Measurements from ENCODE around the gene VPS26C.
"Not testable (repeated sequence)": the region's sequence is repeated elsewhere in the genome, so short reads cannot be mapped to it uniquely, and the experiment has no call there.

The VPS26C gene

DNA sequence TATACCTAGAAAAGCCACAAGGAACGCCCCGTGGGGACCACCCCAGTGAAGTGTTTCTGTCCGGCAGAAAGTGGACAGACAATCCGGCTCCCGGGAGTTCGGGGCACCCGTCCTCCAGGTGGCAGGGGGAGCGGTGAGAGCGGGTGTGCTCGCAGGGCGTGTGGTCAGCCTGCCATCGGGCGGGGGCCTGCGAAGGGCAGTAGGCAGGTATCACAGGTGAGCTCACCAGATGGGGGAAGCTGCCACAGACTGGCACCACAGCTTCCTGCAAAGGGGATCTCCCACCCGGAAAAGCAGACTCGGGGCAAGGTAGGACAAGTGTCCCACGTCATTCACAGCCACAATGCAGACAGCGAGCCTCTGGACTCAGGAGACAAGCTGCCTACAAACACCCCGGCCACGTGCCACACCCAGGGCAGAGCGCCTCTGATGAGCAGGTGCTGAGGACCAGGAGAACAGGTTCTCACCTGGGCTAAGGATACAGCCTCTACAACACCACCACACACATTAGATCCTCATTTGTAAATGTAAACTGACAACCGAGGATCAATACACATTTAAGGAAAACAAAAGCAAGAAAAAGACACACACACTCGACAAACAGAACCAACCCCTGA lies 36.4 kb downstream of the VPS26C start:
- no peak for DNase-seq (ENCODE audit: low read depth in 2 of 2)

DNA sequence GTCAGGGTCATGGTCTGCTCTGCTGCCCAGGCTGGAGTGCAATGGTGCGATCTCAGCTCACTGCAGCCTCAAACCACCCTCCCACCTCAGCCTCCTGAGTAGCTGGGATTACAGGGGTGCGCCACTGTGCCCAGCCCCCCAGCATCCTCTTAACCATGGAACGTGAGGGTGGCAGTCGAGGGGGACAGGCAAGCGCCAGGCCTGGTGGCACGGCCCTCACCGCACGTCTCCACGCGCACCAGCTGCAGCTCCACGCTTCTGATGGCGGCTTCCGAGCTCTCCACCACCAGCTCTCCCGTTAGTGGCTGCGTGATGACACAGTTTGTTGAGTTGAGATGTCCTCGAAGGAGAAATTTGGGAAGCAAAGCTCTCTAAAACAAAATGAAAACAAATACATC lies 39.1 kb downstream of the VPS26C start:
- DNase-seq (ENCODE audit: low read depth in 2 of 2): no peak

DNA sequence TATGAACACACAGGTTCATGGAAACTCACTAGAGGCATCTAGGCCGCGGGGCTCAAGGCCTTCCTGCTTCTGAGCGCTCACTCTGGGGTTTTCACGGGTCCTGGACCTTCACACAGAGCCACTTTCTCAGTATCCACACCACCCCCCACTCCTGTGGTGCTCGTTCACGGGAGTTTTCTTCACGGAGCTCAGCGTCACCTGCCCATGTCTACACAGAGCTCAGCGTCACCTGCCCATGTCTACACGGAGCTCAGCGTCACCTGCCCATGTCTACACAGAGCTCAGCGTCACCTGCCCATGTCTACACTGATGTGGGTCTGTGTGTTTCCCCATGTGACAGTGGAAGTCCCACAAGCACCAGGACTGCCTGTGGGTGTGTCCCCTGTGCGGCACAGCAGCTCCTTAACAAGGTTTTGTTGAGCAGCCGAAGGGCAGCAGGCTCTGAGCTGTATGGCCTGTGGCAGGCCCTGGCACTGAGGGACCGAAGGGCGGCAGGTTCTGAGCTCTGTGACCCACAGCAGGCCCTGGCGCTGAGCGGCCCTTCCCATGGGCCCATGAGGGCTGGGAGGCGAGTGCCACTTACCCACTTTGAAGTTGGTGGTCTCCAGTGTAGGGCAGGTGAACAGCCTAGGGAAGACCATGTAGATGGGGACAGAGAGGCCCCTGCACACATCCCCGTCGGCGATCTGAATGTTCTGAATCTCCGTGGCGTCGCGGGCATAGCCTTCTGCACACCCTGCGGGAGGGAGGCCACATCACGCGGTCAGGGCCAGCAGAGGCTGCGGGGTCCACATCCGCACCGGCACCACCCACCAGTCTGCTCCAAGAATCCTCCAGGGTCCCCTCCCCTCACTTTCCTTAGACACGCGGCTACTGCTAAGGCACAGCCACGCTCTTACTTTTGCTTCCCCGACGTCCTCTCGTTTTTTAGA lies 39.8 kb downstream of the VPS26C start:
- DNase-seq (ENCODE audit: low read depth in 2 of 2): no peak

- no peak for DNase-seq (ENCODE audit: low read depth in 2 of 2)
Observed at GRCh38 chr21:37226041-37226920, 40.9 kb downstream of the VPS26C start.

GRCh38 chr21:37224861-37225839 lies 42.0 kb downstream of the VPS26C start:
- DNase-seq (ENCODE audit: low read depth in 2 of 2): peak; percentile 15 to 19

GRCh38 chr21:37223804-37224345 lies 43.3 kb downstream of the VPS26C start:
- no peak for DNase-seq (ENCODE audit: low read depth in 2 of 2)

- DNase-seq (ENCODE audit: low read depth in 2 of 2): not testable (repeated sequence)
Observed at GRCh38 chr21:37222248-37222647, 44.9 kb downstream of the VPS26C start.

DNA sequence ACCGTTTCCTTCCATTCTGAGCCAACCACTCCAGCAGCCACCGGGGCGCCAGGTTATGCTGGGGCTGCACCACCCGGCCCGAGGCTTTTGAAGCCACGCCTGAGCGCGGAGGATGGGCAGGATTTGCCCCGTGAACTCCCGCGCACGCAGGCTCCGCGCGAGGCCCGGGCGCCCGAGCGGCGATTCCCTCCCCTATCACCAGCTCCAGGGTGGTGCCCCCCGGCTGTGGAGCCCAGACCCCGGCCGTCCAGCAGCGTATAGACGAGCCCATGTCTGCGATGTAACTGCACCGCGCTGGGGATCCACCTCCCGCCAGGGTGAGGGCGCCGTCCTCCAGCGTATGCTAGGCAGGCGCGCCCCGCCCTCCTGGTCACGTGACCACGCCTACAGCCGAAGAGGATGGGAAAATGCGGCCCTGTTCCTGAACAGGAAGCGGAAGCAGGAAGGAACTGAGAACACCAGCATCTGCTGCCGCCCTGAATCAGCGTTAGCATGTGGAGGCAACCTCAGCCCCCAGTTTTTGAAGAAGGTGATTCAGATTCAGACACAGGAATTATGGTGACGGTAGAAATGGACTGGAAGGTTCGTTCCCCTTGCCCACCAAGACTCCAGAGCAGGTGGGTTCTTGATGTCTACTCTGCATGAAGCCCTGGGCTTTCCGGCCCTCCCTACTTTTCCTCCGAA lies 46.0 kb downstream of the VPS26C start:
- DNase-seq (ENCODE audit: low read depth in 2 of 2): peak; percentile 94 to 97

- DNase-seq (ENCODE audit: low read depth in 2 of 2): peak; percentile 8 to 22
Observed at GRCh38 chr21:37220433-37220980, 46.6 kb downstream of the VPS26C start.

- DNase-seq (ENCODE audit: low read depth in 2 of 2): no peak
Observed at GRCh38 chr21:37219761-37220432, 47.2 kb downstream of the VPS26C start.

GRCh38 chr21:37214952-37215351 lies 52.2 kb downstream of the VPS26C start:
- DNase-seq (ENCODE audit: low read depth in 2 of 2): no peak

DNA sequence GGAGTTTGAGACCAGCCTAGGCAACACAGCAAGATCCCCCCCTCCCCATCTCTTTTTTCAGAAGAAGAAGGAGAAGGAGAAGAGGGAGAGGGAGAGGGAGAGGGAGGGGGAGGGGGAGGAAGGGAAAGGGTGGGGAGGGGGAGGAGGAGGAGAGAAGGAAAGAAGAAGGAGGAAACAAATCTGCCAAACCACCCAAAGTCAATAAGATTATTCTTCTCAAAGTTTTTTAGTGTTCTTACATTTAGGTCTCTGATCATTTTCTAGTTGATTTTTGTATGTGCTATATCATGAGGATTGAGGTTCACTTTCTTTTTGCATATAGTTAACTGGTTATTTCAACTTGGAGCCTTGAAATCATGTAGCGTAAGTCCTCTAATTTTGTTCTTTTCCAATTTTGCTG lies 56.3 kb downstream of the VPS26C start:
- DNase-seq (ENCODE audit: low read depth in 2 of 2): no peak

GRCh38 chr21:37210130-37210529 lies 57.0 kb downstream of the VPS26C start:
- no peak for DNase-seq (ENCODE audit: low read depth in 2 of 2)

GRCh38 chr21:37208741-37209225 lies 58.4 kb downstream of the VPS26C start:
- no peak for DNase-seq (ENCODE audit: low read depth in 2 of 2)

DNA sequence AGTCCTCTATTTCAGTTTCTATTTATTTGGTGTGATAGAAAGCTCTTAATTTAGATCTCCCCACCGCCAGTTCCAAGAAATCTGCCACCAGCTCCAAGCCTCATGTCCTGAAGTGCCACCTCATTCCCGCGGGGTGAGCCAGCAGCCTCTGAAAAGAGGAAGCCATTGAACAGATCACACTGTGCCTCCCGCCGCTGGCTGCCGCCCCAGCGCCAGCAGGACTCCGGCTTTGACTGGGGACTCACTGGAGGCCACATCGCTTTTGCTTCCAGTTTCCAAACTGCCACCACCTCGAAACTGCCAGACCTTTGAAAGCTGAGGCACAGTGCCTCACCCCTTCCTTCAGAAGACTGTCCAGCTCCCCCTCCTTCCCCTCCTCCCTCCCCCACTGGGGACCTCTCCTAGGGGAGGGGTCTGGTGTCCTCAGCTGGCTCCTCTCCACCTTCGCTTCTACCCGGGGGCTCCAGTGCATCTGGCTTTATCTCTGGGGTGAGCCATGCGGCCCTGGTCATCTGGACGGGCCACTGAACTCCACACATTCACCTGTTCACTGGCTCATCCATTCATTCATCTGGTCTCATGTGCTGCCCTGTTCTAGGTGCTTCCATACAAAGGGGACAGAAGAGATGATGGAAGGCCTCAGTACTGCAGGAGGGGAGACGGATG lies 58.9 kb downstream of the VPS26C start:
- peak in 1 of 2 donors; percentile 20 for DNase-seq (ENCODE audit: low read depth in 2 of 2)

DNA sequence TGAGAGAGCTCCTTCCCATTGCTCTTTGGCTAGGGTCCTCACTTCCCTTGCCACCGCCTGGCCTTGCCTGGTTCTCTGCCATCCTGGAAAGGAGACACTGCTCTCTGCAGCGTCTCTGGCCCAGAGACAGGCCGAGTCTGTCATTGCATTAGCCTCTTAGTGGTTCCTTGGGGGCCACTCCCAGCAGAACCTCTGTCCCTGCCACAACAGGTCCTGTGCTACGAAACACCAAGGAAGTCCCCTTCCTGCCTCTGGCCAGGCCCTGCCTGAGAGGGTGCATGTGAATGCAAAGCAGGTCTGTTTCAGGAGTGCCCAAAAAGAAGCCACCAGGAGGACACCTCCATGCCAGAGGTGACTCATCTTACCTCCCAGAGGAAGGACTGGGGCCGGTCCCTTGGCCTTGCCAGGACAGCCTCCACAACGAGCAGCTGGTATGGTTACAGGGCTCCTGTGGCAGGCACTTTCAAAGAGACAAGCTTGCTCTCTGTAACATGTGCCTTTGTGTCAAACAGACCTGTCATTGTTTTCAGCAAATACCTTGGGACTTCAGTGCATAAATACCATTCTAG lies 59.6 kb downstream of the VPS26C start:
- no peak for DNase-seq (ENCODE audit: low read depth in 2 of 2)

GRCh38 chr21:37206496-37206895 lies 60.6 kb downstream of the VPS26C start:
- DNase-seq (ENCODE audit: low read depth in 2 of 2): no peak

- no peak for DNase-seq (ENCODE audit: low read depth in 2 of 2)
Observed at GRCh38 chr21:37204580-37204979, 62.6 kb downstream of the VPS26C start.
